HFF-Myc (cell line): ENCODE measurements around the gene SLC17A1.

Source experiments
- DNase-seq: peaks from one replicate; pipeline ENCODE4 v3.0.0-alpha.2; 2011; ENCODE audit warnings: low read depth; ENCODE audit errors: extremely low read depth
- H3K4me3 ChIP-seq: replicated peaks from 2 replicates; pipeline ENCODE4 v1.5.1; 2011; ENCODE audit warnings: low read depth, mild to moderate bottlenecking, control low read depth, low read length
- CTCF ChIP-seq: IDR thresholded peaks from 2 replicates; pipeline ENCODE4 v1.5.1; 2012; ENCODE audit warnings: mild to moderate bottlenecking, low read depth, low read length, control low read depth; ENCODE audit errors: missing control alignments

Gene SLC17A1

GRCh38 chr6:25831532-25832306 is at the start of gene SLC17A1:
Gene SLC17A1, minus strand, starts transcription at chr6:25832052. Its CDS starts 1,495 bp downstream, at chr6:25830557.
- no peak for TF ChIP-seq CTCF
- H3K4me3 ChIP-seq: no peak within 1 kb of the TSS
- DNase-seq: no peak

DNA sequence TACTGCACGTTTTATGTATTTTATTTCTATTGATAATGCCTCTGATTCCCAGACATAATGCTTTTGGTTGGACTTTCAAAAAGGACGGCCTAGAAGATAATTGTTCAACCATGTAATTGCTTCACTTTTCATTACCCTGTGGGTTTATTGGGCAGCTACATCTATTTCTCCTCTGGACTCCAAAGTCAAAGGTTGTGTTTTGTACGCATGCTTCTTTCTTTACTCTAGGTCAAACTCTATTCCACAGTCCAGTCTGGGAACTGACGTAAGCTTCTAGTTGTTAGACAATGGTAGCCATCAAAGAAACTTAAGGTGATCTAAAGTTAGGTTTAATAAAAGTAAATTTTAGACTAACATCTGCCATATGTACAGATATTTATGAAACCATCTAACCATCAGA is 48.7 kb upstream of the SLC17A1 start:
- no peak overlapping the region for H3K4me3 ChIP-seq
- TF ChIP-seq CTCF: no peak
- no peak for DNase-seq

DNA sequence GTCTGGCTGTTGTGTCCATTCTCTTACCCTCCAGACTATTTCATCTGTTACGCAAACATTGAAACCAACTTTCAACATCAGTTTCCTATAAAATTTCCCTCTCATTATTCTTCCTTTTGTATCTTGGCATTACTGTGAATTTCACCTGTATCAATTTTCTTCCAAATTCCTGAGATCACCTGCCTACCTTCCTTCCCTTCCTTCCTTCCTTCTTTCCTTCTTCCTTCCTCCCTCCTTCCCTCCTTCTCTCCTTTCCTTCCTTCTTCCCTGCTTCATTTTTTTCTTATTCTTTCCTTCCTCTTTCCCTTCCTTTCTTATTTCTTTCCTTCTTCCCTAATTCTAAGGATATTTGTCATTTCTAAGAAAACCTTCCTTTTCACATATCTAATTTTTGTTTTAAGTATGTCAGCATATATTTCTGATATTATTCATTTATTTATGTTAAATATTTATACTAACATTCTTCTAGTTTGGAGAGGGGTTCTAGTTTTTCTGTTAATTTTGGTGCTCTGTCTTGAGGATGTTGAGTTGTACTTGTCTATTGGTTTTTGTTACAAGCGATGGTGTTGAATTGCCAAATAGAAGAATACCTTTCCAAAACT is 47.0 kb upstream of the SLC17A1 start:
- no peak for DNase-seq
- TF ChIP-seq CTCF: no peak
- no peak overlapping the region for H3K4me3 ChIP-seq

- H3K4me3 ChIP-seq: no peak overlapping the region
- no peak for DNase-seq
- TF ChIP-seq CTCF: no peak
Observed at GRCh38 chr6:25875926-25876602, 44.2 kb upstream of the SLC17A1 start.

- no peak for TF ChIP-seq CTCF
- H3K4me3 ChIP-seq: no peak overlapping the region
- no peak for DNase-seq
Observed at GRCh38 chr6:25875563-25875905, 43.7 kb upstream of the SLC17A1 start.

- no peak for TF ChIP-seq CTCF
- no peak for DNase-seq
- H3K4me3 ChIP-seq: no peak overlapping the region
Observed at GRCh38 chr6:25874822-25875562, 43.1 kb upstream of the SLC17A1 start.
